ENCODE data around the gene LAMB3.

- no peak for TF ChIP-seq POLR2A (IDR thresholded peaks at IDR 0.05)
- no peak for TF ChIP-seq CTCF (IDR thresholded peaks at IDR 0.05)
- TF ChIP-seq POLR2AphosphoS5 (IDR thresholded peaks at IDR 0.05): no peak
Observed at GRCh38 chr1:209580577-209580976, 71.6 kb downstream of the LAMB3 start.
